ENCODE measurements around the gene VAMP2.

Gene VAMP2

GRCh38 chr17:8142887-8143580 lies 19.7 kb downstream of the VAMP2 start:
- no peak for DNase-seq (ENCODE audit: low read depth in 2 of 2)

GRCh38 chr17:8142158-8142886 lies 20.4 kb downstream of the VAMP2 start:
- no peak for DNase-seq (ENCODE audit: low read depth in 2 of 2)

- DNase-seq (ENCODE audit: low read depth in 2 of 2), result no peak
These were observed 21.0 kb downstream of the VAMP2 start for GRCh38 chr17:8141741-8142140.

GRCh38 chr17:8141045-8141444 lies 21.7 kb downstream of the VAMP2 start:
- no peak for DNase-seq (ENCODE audit: low read depth in 2 of 2)

GRCh38 chr17:8140065-8141029 lies 22.4 kb downstream of the VAMP2 start:
- no peak for DNase-seq (ENCODE audit: low read depth in 2 of 2)

- peak; percentile 97 to 98 for DNase-seq (ENCODE audit: low read depth in 2 of 2)
These were observed 23.9 kb downstream of the VAMP2 start for GRCh38 chr17:8138672-8139371.

- DNase-seq (ENCODE audit: low read depth in 2 of 2), result no peak
These were observed 24.4 kb downstream of the VAMP2 start for GRCh38 chr17:8138374-8138671.

- DNase-seq (ENCODE audit: low read depth in 2 of 2), result no peak
These were observed 24.9 kb downstream of the VAMP2 start for GRCh38 chr17:8137645-8138373.

GRCh38 chr17:8133941-8134340 lies 28.8 kb downstream of the VAMP2 start:
- DNase-seq (ENCODE audit: low read depth in 2 of 2), result no peak

GRCh38 chr17:8133399-8133798 lies 29.3 kb downstream of the VAMP2 start:
- DNase-seq (ENCODE audit: low read depth in 2 of 2), result no peak

GRCh38 chr17:8131844-8132441 lies 30.8 kb downstream of the VAMP2 start:
- no peak for DNase-seq (ENCODE audit: low read depth in 2 of 2)

GRCh38 chr17:8128125-8128784 lies 34.5 kb downstream of the VAMP2 start:
- DNase-seq (ENCODE audit: low read depth in 2 of 2), result no peak

GRCh38 chr17:8126491-8127066 lies 36.2 kb downstream of the VAMP2 start:
- no peak for DNase-seq (ENCODE audit: low read depth in 2 of 2)

- no peak for DNase-seq (ENCODE audit: low read depth in 2 of 2)
These were observed 36.7 kb downstream of the VAMP2 start for GRCh38 chr17:8125947-8126490.

GRCh38 chr17:8125154-8125946 lies 37.4 kb downstream of the VAMP2 start:
- peak; percentile 46 to 51 for DNase-seq (ENCODE audit: low read depth in 2 of 2)

GRCh38 chr17:8124350-8125153 lies 38.2 kb downstream of the VAMP2 start:
- DNase-seq (ENCODE audit: low read depth in 2 of 2), result no peak

GRCh38 chr17:8123695-8124349 lies 38.9 kb downstream of the VAMP2 start, which contains the start of gene HES7:
HES7 (minus strand) TSS chr17:8124106; CDS start chr17:8124084, 22 bp downstream.
- no peak for DNase-seq (ENCODE audit: low read depth in 2 of 2)
